NCI-H345 treated with DMSO at 0.1 percent for 48 hours (cell line): ENCODE data around the gene CPA4.
"Not testable (repeated sequence)": the region's sequence is repeated elsewhere in the genome, so short reads cannot be mapped to it uniquely, and the experiment has no call there.

Source experiments
- DNase-seq: peaks from one replicate; lab custom pipeline; 2025; ENCODE audit not compliant: unreplicated experiment; lab: John Stamatoyannopoulos, UW

CPA4 gene

GRCh38 chr7:130301501-130302020 is 8.6 kb downstream of the CPA4 start:
- DNase-seq: no peak

GRCh38 chr7:130302649-130303048 is 9.7 kb downstream of the CPA4 start:
- no peak for DNase-seq

- DNase-seq: no peak
Observed at GRCh38 chr7:130303127-130303526, 10.2 kb downstream of the CPA4 start.

- no peak for DNase-seq
Observed at GRCh38 chr7:130303551-130303950, 10.6 kb downstream of the CPA4 start.

- DNase-seq: no peak
Observed at GRCh38 chr7:130303982-130304381, 11.0 kb downstream of the CPA4 start.

GRCh38 chr7:130304878-130305277 is 11.9 kb downstream of the CPA4 start:
- DNase-seq: no peak

GRCh38 chr7:130305433-130306042 is 12.6 kb downstream of the CPA4 start:
- no peak for DNase-seq

- DNase-seq: no peak
Observed at GRCh38 chr7:130309986-130310385, 17.0 kb downstream of the CPA4 start.

- DNase-seq: no peak
Observed at GRCh38 chr7:130314305-130314704, 21.3 kb downstream of the CPA4 start.

GRCh38 chr7:130319541-130319940 is 26.6 kb downstream of the CPA4 start:
- no peak for DNase-seq

- DNase-seq: not testable (repeated sequence)
Observed at GRCh38 chr7:130321542-130322229, 28.7 kb downstream of the CPA4 start.

GRCh38 chr7:130322615-130323014 is 29.7 kb downstream of the CPA4 start:
- DNase-seq: no peak

- no peak for DNase-seq
Observed at GRCh38 chr7:130324306-130324943, 31.5 kb downstream of the CPA4 start.

- no peak for DNase-seq
Observed at GRCh38 chr7:130329681-130330080, 36.7 kb downstream of the CPA4 start.

- DNase-seq: no peak
Observed at GRCh38 chr7:130332259-130333053, 39.5 kb downstream of the CPA4 start.

- DNase-seq: no peak
Observed at GRCh38 chr7:130333832-130334231, 40.9 kb downstream of the CPA4 start.

GRCh38 chr7:130334274-130334673 is 41.3 kb downstream of the CPA4 start:
- DNase-seq: no peak

GRCh38 chr7:130337410-130337971 is 44.5 kb downstream of the CPA4 start:
- no peak for DNase-seq

- DNase-seq: no peak
Observed at GRCh38 chr7:130338233-130338632, 45.3 kb downstream of the CPA4 start.

GRCh38 chr7:130341882-130342281 is 48.9 kb downstream of the CPA4 start:
- DNase-seq: no peak
